Hematopoietic multipotent progenitor cell (in vitro differentiated cells): ENCODE data around the gene TTC12. TPM values are rescaled to one million over a fixed set of nuclear protein-coding genes. Genes with fewer than 3 reads are reported as not detected.
A peak's percentile ranks its signal among the peaks of the same experiment; 100 is the strongest.

ENCODE experiments used
- DNase-seq, 3 donors: peaks; one replicate each; pipeline ENCODE4 v3.0.0-alpha.2; 2011 to 2015; ENCODE audit warnings: low read depth in 2 of 3, low spot score in 2 of 3
- total RNA-seq: library from RNA; depleted of rRNA; stranded (reverse); fragments of >200 nt; gene quantifications from one replicate; pipeline ENCODE4 v1.2.3, GENCODE V29; 2012

The TTC12 gene
- total RNA-seq, 1 donor = 5.1 TPM

- no peak for DNase-seq
Observed at GRCh38 chr11:113372309-113372708, 57.9 kb downstream of the TTC12 start.

GRCh38 chr11:113373306-113373705 lies 58.9 kb downstream of the TTC12 start:
- DNase-seq = no peak

GRCh38 chr11:113373981-113374560 lies 59.7 kb downstream of the TTC12 start:
- DNase-seq = no peak

GRCh38 chr11:113375402-113375801 lies 61.0 kb downstream of the TTC12 start:
- peak in 1 of 3 donors; percentile 20 for DNase-seq

GRCh38 chr11:113376156-113376555 lies 61.8 kb downstream of the TTC12 start:
- peak in 2 of 3 donors; percentile 78 to 95 for DNase-seq

GRCh38 chr11:113377681-113378412 lies 63.5 kb downstream of the TTC12 start:
- no peak for DNase-seq

- no peak for DNase-seq
Observed at GRCh38 chr11:113378692-113379091, 64.3 kb downstream of the TTC12 start.

GRCh38 chr11:113382121-113382520 lies 67.7 kb downstream of the TTC12 start:
- no peak for DNase-seq

- DNase-seq = no peak
Observed at GRCh38 chr11:113384551-113384950, 70.2 kb downstream of the TTC12 start.

GRCh38 chr11:113385749-113386148 lies 71.4 kb downstream of the TTC12 start:
- DNase-seq = no peak

GRCh38 chr11:113386866-113387265 lies 72.5 kb downstream of the TTC12 start:
- no peak for DNase-seq

- DNase-seq = no peak
Observed at GRCh38 chr11:113387605-113388211, 73.3 kb downstream of the TTC12 start, which contains the start of gene ANKK1. Gene ANKK1, plus strand, starts transcription at chr11:113387779. Its CDS starts 106 bp downstream, at chr11:113387885.

- no peak for DNase-seq
Observed at GRCh38 chr11:113389272-113389671, 74.9 kb downstream of the TTC12 start.

- no peak for DNase-seq
Observed at GRCh38 chr11:113392236-113392921, 78.0 kb downstream of the TTC12 start.

GRCh38 chr11:113393501-113393985 lies 79.2 kb downstream of the TTC12 start:
- no peak for DNase-seq

- DNase-seq = no peak
Observed at GRCh38 chr11:113394919-113395318, 80.5 kb downstream of the TTC12 start.

GRCh38 chr11:113395782-113396336 lies 81.5 kb downstream of the TTC12 start:
- DNase-seq = no peak

- DNase-seq = no peak
Observed at GRCh38 chr11:113396690-113397089, 82.3 kb downstream of the TTC12 start.

- no peak for DNase-seq
Observed at GRCh38 chr11:113397212-113397611, 82.8 kb downstream of the TTC12 start.

- DNase-seq = no peak
Observed at GRCh38 chr11:113397821-113398220, 83.4 kb downstream of the TTC12 start.
